GM23338 (cell line): ENCODE measurements around the gene MAPKAPK2.

Experiments
- CTCF ChIP-seq, 2 experiments: fragments of 200-600 bp in 1 of 2; sonication (generic) in 1 of 2; conservative IDR thresholded peaks; 2 replicates each; pipeline versions ENCODE4 v1.5.1 to v1.6.1; 2016 to 2017; ENCODE audit warnings: antibody characterized with exemption in 2 of 2, low read depth in 2 of 2, mild to moderate bottlenecking in 2 of 2, moderate library complexity in 1 of 2
- EZH2 ChIP-seq: fragments of 200-600 bp; sonication (generic); IDR thresholded peaks from one replicate; pipeline ENCODE4 v1.8.0; 2017; ENCODE audit warnings: antibody characterized with exemption, mild to moderate bottlenecking, low read depth; ENCODE audit not compliant: unreplicated experiment
- EZH2phosphoT487 ChIP-seq: fragments of 200-600 bp; sonication (generic); IDR thresholded peaks from one replicate; pipeline ENCODE4 v1.8.1; 2018; ENCODE audit warnings: antibody characterized with exemption; ENCODE audit not compliant: unreplicated experiment

GRCh38 chr1:206687915-206688442 is 3.3 kb downstream of the MAPKAPK2 start:
- TF ChIP-seq CTCF (conservative IDR thresholded peaks at IDR 0.05; ENCODE audit: low read depth in 2 of 2), result no peak
- TF ChIP-seq EZH2phosphoT487, result no peak
- no peak for TF ChIP-seq EZH2
